CD14-positive monocyte (primary cell): ENCODE measurements around the gene OPA1. TPM values are rescaled to one million over a fixed set of nuclear protein-coding genes. Genes with fewer than 3 reads are reported as not detected.

Source experiments
- DNase-seq, 3 donors: peaks; one replicate each; pipeline ENCODE4 v3.0.0-alpha.2; 2011 to 2022
- H2AFZ ChIP-seq: 2 replicates; pipeline ENCODE4 v1.6.0; 2012; ENCODE audit warnings: mild to moderate bottlenecking, low read depth, low read length, inconsistent platforms; ENCODE audit not compliant: insufficient read depth, poor library complexity, severe bottlenecking
- H3K27ac ChIP-seq, 2 donors: 1 replicate in 1 of 2; 2 replicates in 1 of 2; pipeline ENCODE4 v1.5.1; 2012 to 2013; ENCODE audit warnings: low read length in 2 of 2, control low read depth in 1 of 2, inconsistent platforms in 1 of 2, low read depth in 1 of 2, mild to moderate bottlenecking in 1 of 2
- H3K27me3 ChIP-seq, 2 donors: one replicate each; pipeline versions ENCODE4 v1.6.0 to v1.6.1; 2011 to 2013; ENCODE audit warnings: low read length in 2 of 2; ENCODE audit not compliant: control insufficient read depth in 2 of 2, insufficient read depth in 2 of 2
- H3K36me3 ChIP-seq, 2 donors: replicated peaks in 1 of 2; 1 replicate in 1 of 2; 2 replicates in 1 of 2; pipeline versions ENCODE4 v1.5.1 to v1.6.1; 2012 to 2013; ENCODE audit warnings: low read length in 2 of 2, control low read depth in 1 of 2, inconsistent platforms in 1 of 2, mild to moderate bottlenecking in 1 of 2; ENCODE audit not compliant: insufficient read depth in 2 of 2, control insufficient read depth in 1 of 2
- H3K4me1 ChIP-seq, 2 donors: 1 replicate in 1 of 2; 2 replicates in 1 of 2; pipeline versions ENCODE4 v1.5.1 to v1.6.1; 2012 to 2013; ENCODE audit warnings: low read length in 2 of 2, control low read depth in 1 of 2, inconsistent platforms in 1 of 2, mild to moderate bottlenecking in 1 of 2, moderate library complexity in 1 of 2; ENCODE audit not compliant: insufficient read depth in 2 of 2, control insufficient read depth in 1 of 2
- H3K4me2 ChIP-seq: replicated peaks from 2 replicates; pipeline ENCODE3; 2012; ENCODE audit warnings: low read length, moderate library complexity, mild to moderate bottlenecking; ENCODE audit not compliant: poor library complexity, severe bottlenecking; ENCODE audit errors: extremely low read depth
- H3K4me3 ChIP-seq, 3 experiments: fragments of 200-600 bp in 1 of 3; sonication (generic) in 1 of 3; replicated peaks in 1 of 3; 1 replicate in 2 of 3; 2 replicates in 1 of 3; pipeline ENCODE4 v1.5.1; 2011 to 2013; ENCODE audit warnings: low read length in 3 of 3, mild to moderate bottlenecking in 3 of 3, control low read depth in 2 of 3, low read depth in 2 of 3, inconsistent platforms in 1 of 3, moderate library complexity in 1 of 3
- H3K79me2 ChIP-seq: 2 replicates; pipeline ENCODE4 v1.6.0; 2012; ENCODE audit warnings: mild to moderate bottlenecking, control low read depth, inconsistent platforms, low read length, moderate library complexity; ENCODE audit not compliant: insufficient read depth
- H3K9ac ChIP-seq: 2 replicates; pipeline ENCODE4 v1.6.0; 2017; ENCODE audit warnings: low read length, mild to moderate bottlenecking; ENCODE audit not compliant: insufficient read depth, poor library complexity, severe bottlenecking
- H3K9me3 ChIP-seq, 2 donors: replicated peaks in 1 of 2; 1 replicate in 1 of 2; 2 replicates in 1 of 2; pipeline versions ENCODE4 v1.5.1 to v1.6.1; 2012 to 2013; ENCODE audit warnings: low read length in 2 of 2, control low read depth in 1 of 2; ENCODE audit not compliant: control insufficient read depth in 1 of 2, insufficient read depth in 1 of 2
- H4K20me1 ChIP-seq: 2 replicates; pipeline ENCODE4 v1.6.0; 2012; ENCODE audit warnings: mild to moderate bottlenecking, low read length, control low read depth, moderate library complexity; ENCODE audit not compliant: insufficient read depth
- H3K27ac Mint-ChIP-seq, 7 donors: one replicate each; pipeline ENCODE4 v1.8.0; 2020; ENCODE audit warnings: mild to moderate bottlenecking in 7 of 7, mixed read lengths in 7 of 7, moderate library complexity in 6 of 7, inconsistent platforms in 2 of 7
- H3K27me3 Mint-ChIP-seq, 3 donors: one replicate each; pipeline ENCODE4 v1.8.0; 2021 to 2022; ENCODE audit warnings: low read depth in 3 of 3, mild to moderate bottlenecking in 3 of 3, mixed read lengths in 3 of 3, moderate library complexity in 3 of 3, inconsistent platforms in 1 of 3
- H3K36me3 Mint-ChIP-seq, 2 donors: one replicate each; pipeline ENCODE4 v1.8.0; 2020; ENCODE audit warnings: mixed read lengths in 2 of 2, inconsistent platforms in 1 of 2, mild to moderate bottlenecking in 1 of 2
- H3K4me1 Mint-ChIP-seq: one replicate; pipeline ENCODE4 v1.8.0; 2020; ENCODE audit warnings: mild to moderate bottlenecking, mixed read lengths
- H3K4me3 Mint-ChIP-seq, 2 donors: one replicate each; pipeline ENCODE4 v1.8.0; 2020; ENCODE audit warnings: mild to moderate bottlenecking in 2 of 2, mixed read lengths in 2 of 2, moderate library complexity in 1 of 2
- H3K9me3 Mint-ChIP-seq, 7 donors: one replicate each; pipeline ENCODE4 v1.8.0; 2020 to 2022; ENCODE audit warnings: mixed read lengths in 7 of 7, mild to moderate bottlenecking in 6 of 7, moderate library complexity in 6 of 7, inconsistent platforms in 2 of 7
- WGBS: methylation state at CpG from one replicate; pipeline ENCODE4 v1.1.5; 2013; ENCODE audit warnings: missing lambda C conversion rate; ENCODE audit not compliant: insufficient coverage; 5-methylcytosine and 5-hydroxymethylcytosine counted together
- intact Hi-C, 2 donors: fragments of 100-400 bp; cut with micrococcal nuclease; formaldehyde crosslinking; loops; one replicate each; pipeline versions ENCODE4 v1.15.0 to v1.15.1; 2023
- polyA plus RNA-seq, 3 donors: library from polyadenylated mRNA; depleted of rRNA in 1 of 3; unstranded in 2 of 3; stranded (reverse) in 1 of 3; fragments of 300-500 nt in 2 of 3; fragments of >200 nt in 1 of 3; fragmentation: Illumina TruSeq in 2 of 3; gene quantifications; 1 replicate in 2 of 3; 2 replicates in 1 of 3; pipeline ENCODE4 v1.2.3, GENCODE V29; 2012 to 2021
- TF ChIP-seq, protein P1 (sequence below): fragments of 200-600 bp; IDR thresholded peaks from one replicate; pipeline ENCODE4 v1.8.0; 2022; ENCODE audit warnings: antibody characterized with exemption, mild to moderate bottlenecking

The OPA1 gene
- polyA plus RNA-seq, 3 donors: 15.4 to 26.5 (median 18.1) TPM

DNA sequence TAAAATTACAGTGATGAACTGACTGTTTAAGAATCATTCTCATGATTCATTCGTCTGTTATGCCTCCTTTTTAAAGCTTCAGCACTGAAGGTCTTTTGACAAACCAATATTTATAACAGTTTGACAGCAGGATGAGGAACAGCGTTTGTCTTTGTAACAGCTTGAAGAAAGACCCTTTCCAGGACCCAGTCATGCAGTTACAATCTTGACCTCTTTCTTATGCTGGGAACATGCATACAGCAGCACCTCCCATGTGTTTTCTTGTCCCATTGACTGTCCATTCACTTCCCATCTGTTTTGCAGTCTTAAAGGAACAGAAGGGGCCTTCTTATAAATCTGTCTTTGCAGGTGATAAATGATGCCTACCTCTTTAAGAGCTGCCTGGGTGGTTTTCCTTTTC, 87.2 kb downstream of the OPA1 start:
- H3K27ac Mint-ChIP-seq: no peak overlapping the region
- no peak for DNase-seq
- 14% methylated on average over 1 of the region's 2 CpGs for WGBS

DNA sequence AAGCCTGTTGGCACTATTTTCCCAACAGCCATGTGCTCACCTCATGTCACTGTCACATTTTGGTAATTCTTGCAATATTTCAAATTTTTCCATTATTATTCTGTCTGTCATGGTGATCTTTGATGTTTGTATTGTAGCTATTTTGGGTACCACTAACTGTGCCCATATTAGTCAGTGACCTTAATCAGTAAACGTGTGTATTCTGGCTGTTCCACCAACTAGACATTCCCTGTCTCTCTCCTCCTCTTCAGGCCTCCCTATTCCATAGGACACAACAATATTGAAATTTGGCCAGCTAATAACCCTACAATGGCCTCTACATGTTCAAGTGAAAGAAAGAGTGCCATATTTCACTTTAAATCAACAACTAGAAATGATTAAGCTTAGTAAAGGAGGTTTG, 88.6 kb downstream of the OPA1 start:
- TF ChIP-seq, protein P1, sequence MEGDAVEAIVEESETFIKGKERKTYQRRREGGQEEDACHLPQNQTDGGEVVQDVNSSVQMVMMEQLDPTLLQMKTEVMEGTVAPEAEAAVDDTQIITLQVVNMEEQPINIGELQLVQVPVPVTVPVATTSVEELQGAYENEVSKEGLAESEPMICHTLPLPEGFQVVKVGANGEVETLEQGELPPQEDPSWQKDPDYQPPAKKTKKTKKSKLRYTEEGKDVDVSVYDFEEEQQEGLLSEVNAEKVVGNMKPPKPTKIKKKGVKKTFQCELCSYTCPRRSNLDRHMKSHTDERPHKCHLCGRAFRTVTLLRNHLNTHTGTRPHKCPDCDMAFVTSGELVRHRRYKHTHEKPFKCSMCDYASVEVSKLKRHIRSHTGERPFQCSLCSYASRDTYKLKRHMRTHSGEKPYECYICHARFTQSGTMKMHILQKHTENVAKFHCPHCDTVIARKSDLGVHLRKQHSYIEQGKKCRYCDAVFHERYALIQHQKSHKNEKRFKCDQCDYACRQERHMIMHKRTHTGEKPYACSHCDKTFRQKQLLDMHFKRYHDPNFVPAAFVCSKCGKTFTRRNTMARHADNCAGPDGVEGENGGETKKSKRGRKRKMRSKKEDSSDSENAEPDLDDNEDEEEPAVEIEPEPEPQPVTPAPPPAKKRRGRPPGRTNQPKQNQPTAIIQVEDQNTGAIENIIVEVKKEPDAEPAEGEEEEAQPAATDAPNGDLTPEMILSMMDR: no peak
- Histone ChIP-seq H3K4me2 (no peak overlapping the region), H3K27ac (no peak overlapping the region), H3K4me1 (no peaks in the 10 kb centered on the region), H3K9me3 (no peaks in the 10 kb centered on the region), H3K36me3 (peaks cover 9 to 38% of the 10 kb centered on the region in 2 donors), H2AFZ (no peak overlapping the region), H3K4me3 (no peak overlapping the region), H3K79me2 (no peaks in the 10 kb centered on the region), H3K9ac (no peak overlapping the region), H4K20me1 (no peaks in the 10 kb centered on the region), H3K27me3 (no peaks in the 10 kb centered on the region)
- no peak overlapping the region for H3K27ac Mint-ChIP-seq
- intact Hi-C loops: no loop called here
- no peaks in the 10 kb centered on the region for H3K27me3 Mint-ChIP-seq
- peaks cover 26 to 43% of the 10 kb centered on the region in 2 donors for H3K36me3 Mint-ChIP-seq
- no peak overlapping the region for H3K4me3 Mint-ChIP-seq
- H3K9me3 Mint-ChIP-seq: no peaks in the 10 kb centered on the region
- no peak for DNase-seq
- peaks cover 4% of the 10 kb centered on the region for H3K4me1 Mint-ChIP-seq
- WGBS: 100% methylated on average over 1 of the region's 1 CpG

More for the DNA sequence above, 87.2 kb downstream of the OPA1 start:
- no peak overlapping the region for H3K4me2 ChIP-seq
- Mint-ChIP-seq H3K4me1 (no peaks in the 10 kb centered on the region), H3K27me3 (no peaks in the 10 kb centered on the region), H3K9me3 (no peaks in the 10 kb centered on the region), H3K4me3 (no peak overlapping the region), H3K36me3 (peaks cover 39 to 57% of the 10 kb centered on the region in 2 donors)
- no peak overlapping the region for H3K27ac ChIP-seq
- H3K9me3 ChIP-seq: no peaks in the 10 kb centered on the region
- H3K4me1 ChIP-seq: no peaks in the 10 kb centered on the region
- peaks cover 9 to 52% of the 10 kb centered on the region in 2 donors for H3K36me3 ChIP-seq
- TF ChIP-seq, protein P1: no peak
- intact Hi-C loops: no loop called here
- H3K79me2 ChIP-seq: no peaks in the 10 kb centered on the region
- H2AFZ ChIP-seq: no peak overlapping the region
- no peak overlapping the region for H3K9ac ChIP-seq
- H3K27me3 ChIP-seq: no peaks in the 10 kb centered on the region
- no peak overlapping the region for H3K4me3 ChIP-seq
- H4K20me1 ChIP-seq: no peaks in the 10 kb centered on the region
